Upper lobe of left lung (tissue), 6 donors: ENCODE measurements around the gene EXOC7. TPM values are rescaled to one million over a fixed set of nuclear protein-coding genes. Genes with fewer than 3 reads are reported as not detected.

Experiments
- ATAC-seq, 2 donors: fragments of 200-7000 bp; cut with Tn5 transposase; one replicate each; pipeline ENCODE4 v1.9.1; 2022; ENCODE audit warnings: mild to moderate bottlenecking in 2 of 2, moderate library complexity in 2 of 2; ENCODE audit not compliant: low FRiP score in 2 of 2
- DNase-seq, 2 donors: peaks; one replicate each; pipeline ENCODE4 v3.0.0-alpha.2; 2019 to 2020
- H3K27ac ChIP-seq, 4 donors: fragments of 200-600 bp; sonication (generic); one replicate each; pipeline ENCODE4 v1.5.1; 2016 to 2019
- H3K27me3 ChIP-seq, 4 donors: fragments of 200-600 bp; sonication (generic); one replicate each; pipeline ENCODE4 v1.5.1; 2017 to 2019
- H3K36me3 ChIP-seq, 4 donors: fragments of 200-600 bp; sonication (generic); one replicate each; pipeline ENCODE4 v1.5.1; 2016 to 2019
- H3K4me1 ChIP-seq, 4 donors: fragments of 200-600 bp; sonication (generic); one replicate each; pipeline ENCODE4 v1.5.1; 2018 to 2019
- H3K4me3 ChIP-seq, 4 donors: fragments of 200-600 bp; sonication (generic); one replicate each; pipeline ENCODE4 v1.5.1; 2017 to 2019; ENCODE audit warnings: mild to moderate bottlenecking in 2 of 4, moderate library complexity in 1 of 4
- H3K9me3 ChIP-seq, 4 donors: fragments of 200-600 bp; sonication (generic); one replicate each; pipeline ENCODE4 v1.5.1; 2018 to 2019
- CTCF ChIP-seq, 6 experiments: fragments of 450-650 bp in 4 of 6; fragments of 200-600 bp in 2 of 6; sonication (generic) in 2 of 6; IDR thresholded peaks; one replicate each; pipeline ENCODE4 v1.5.1; 2016 to 2019; ENCODE audit warnings: antibody characterized with exemption in 6 of 6
- EP300 ChIP-seq, 4 donors: sonication (generic); formaldehyde crosslinking; IDR thresholded peaks; one replicate each; pipeline ENCODE4 v1.5.1; 2017; ENCODE audit warnings: antibody characterized with exemption in 4 of 4, control low read depth in 2 of 4
- POLR2A ChIP-seq, 4 donors: fragments of 450-650 bp; IDR thresholded peaks; one replicate each; pipeline ENCODE4 v1.5.1; 2016 to 2017; ENCODE audit warnings: antibody characterized with exemption in 4 of 4, mild to moderate bottlenecking in 2 of 4
- POLR2AphosphoS5 ChIP-seq, 2 donors: sonication (generic); formaldehyde crosslinking; IDR thresholded peaks; one replicate each; pipeline ENCODE4 v1.5.1; 2017; ENCODE audit warnings: antibody characterized with exemption in 2 of 2
- WGBS, 2 donors: methylation state at CpG; one replicate each; pipeline ENCODE4 v1.1.5; 2017 to 2018; 5-methylcytosine and 5-hydroxymethylcytosine counted together
- total RNA-seq, 6 donors: library from RNA; depleted of rRNA in 4 of 6; stranded (reverse); fragments of >200 nt in 4 of 6; gene quantifications; one replicate each; pipeline versions ENCODE4 v1.1.0 to v1.2.1, GENCODE V29; 2016 to 2021
- donor health status: DM: no; HTN: no; CAD: no; lungs with moderate emphysema.
- donor health status: DM: no; HTN: yes; CAD: no; lungs with severe emphysema.

Gene EXOC7
- total RNA-seq, 6 donors from 2014 or later, result 69.4 to 233 (median 103) TPM

- H3K27me3 ChIP-seq, result no peaks in the 10 kb centered on the region
- no peak overlapping the region for H3K4me3 ChIP-seq
- no peak for ATAC-seq
- 99% methylated on average over 16 to 19 of the region's 20 CpGs for WGBS, 2 donors
- H3K4me1 ChIP-seq, result no peaks in the 10 kb centered on the region
- no peak for DNase-seq
- H3K36me3 ChIP-seq, result peaks cover 39 to 99% (median 85%) of the 10 kb centered on the region in 4 donors
- H3K27ac ChIP-seq, result no peak overlapping the region
- TF ChIP-seq CTCF (IDR thresholded peaks at IDR 0.05) (no peak), POLR2A (IDR thresholded peaks at IDR 0.05) (no peak), EP300 (IDR thresholded peaks at IDR 0.05) (no peak), POLR2AphosphoS5 (IDR thresholded peaks at IDR 0.05) (no peak)
- H3K9me3 ChIP-seq, result no peaks in the 10 kb centered on the region
These were observed 10.8 kb downstream of the EXOC7 start for GRCh38 chr17:76092526-76093413.

DNA sequence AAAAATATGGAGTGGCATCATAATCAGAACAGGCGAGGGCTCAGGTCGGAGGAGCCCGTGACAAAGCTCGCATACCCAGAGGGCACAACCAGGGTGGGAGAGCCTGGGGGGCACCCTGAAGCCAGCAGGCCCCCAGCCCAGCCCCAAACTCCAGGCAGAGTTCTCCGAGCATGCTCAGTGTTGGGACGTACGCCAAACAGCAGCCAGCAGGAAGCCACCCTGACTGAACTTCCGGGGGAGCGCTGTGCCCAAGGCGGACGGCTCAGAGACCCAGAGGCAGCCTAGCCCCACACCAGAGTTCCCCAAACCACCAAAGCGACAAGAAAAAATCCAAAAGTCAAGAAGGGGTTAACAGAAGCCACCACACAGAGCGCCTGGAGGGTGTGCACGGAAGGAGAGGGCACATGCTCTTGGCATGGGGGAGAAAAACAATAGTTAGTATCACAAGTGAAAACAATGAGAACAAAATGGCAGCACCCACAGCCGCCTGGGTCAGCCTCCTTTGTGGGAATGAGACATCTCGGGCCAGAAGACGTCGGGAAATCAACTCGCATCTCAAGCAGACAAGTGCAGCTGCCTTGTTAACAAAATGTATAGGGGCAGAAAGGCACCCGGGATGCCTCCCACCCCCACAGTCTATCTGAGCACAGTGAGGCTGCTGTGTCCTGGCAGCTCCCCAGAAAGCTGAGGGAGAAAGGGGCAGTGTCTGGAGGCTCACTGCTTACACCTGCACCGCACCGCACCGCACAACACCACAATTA lies 11.9 kb downstream of the EXOC7 start:
- no peak overlapping the region for H3K27ac ChIP-seq
- TF ChIP-seq EP300 (IDR thresholded peaks at IDR 0.05) (no peak), POLR2AphosphoS5 (IDR thresholded peaks at IDR 0.05) (no peak), POLR2A (IDR thresholded peaks at IDR 0.05) (no peak), CTCF (IDR thresholded peaks at IDR 0.05) (no peak)
- H3K4me3 ChIP-seq, result no peak overlapping the region
- no peaks in the 10 kb centered on the region for H3K27me3 ChIP-seq
- peaks cover 39 to 99% (median 85%) of the 10 kb centered on the region in 4 donors for H3K36me3 ChIP-seq
- no peaks in the 10 kb centered on the region for H3K4me1 ChIP-seq
- H3K9me3 ChIP-seq, result no peaks in the 10 kb centered on the region
- WGBS, 2 donors, result 66 to 70% methylated on average over 22 to 23 of the region's 23 CpGs
- ATAC-seq, result no peak
- no peak for DNase-seq

GRCh38 chr17:76090517-76091129 lies 13.0 kb downstream of the EXOC7 start:
- no peaks in the 10 kb centered on the region for H3K9me3 ChIP-seq
- no peak overlapping the region for H3K4me3 ChIP-seq
- H3K27ac ChIP-seq, result no peak overlapping the region
- H3K36me3 ChIP-seq, result peaks cover 39 to 99% (median 87%) of the 10 kb centered on the region in 4 donors
- no peak for DNase-seq
- no peaks in the 10 kb centered on the region for H3K27me3 ChIP-seq
- no peak for TF ChIP-seq POLR2A (IDR thresholded peaks at IDR 0.05)
- no peak for TF ChIP-seq EP300 (IDR thresholded peaks at IDR 0.05)
- no peak for TF ChIP-seq POLR2AphosphoS5 (IDR thresholded peaks at IDR 0.05)
- TF ChIP-seq CTCF (IDR thresholded peaks at IDR 0.05), result no peak
- no peaks in the 10 kb centered on the region for H3K4me1 ChIP-seq
- WGBS, 2 donors, result 84 to 91% methylated on average over 14 to 17 of the region's 17 CpGs
- ATAC-seq, result no peak

GRCh38 chr17:76089680-76090516 lies 13.7 kb downstream of the EXOC7 start:
- peaks cover 43 to 99% (median 91%) of the 10 kb centered on the region in 4 donors for H3K36me3 ChIP-seq
- TF ChIP-seq EP300 (IDR thresholded peaks at IDR 0.05) (no peak), POLR2A (IDR thresholded peaks at IDR 0.05) (no peak), CTCF (IDR thresholded peaks at IDR 0.05) (no peak), POLR2AphosphoS5 (IDR thresholded peaks at IDR 0.05) (no peak)
- H3K9me3 ChIP-seq, result no peaks in the 10 kb centered on the region
- no peak overlapping the region for H3K27ac ChIP-seq
- H3K4me1 ChIP-seq, result no peaks in the 10 kb centered on the region
- ATAC-seq (no peak), DNase-seq (no peak)
- no peaks in the 10 kb centered on the region for H3K27me3 ChIP-seq
- 90 to 91% methylated on average over 14 to 32 of the region's 32 CpGs for WGBS, 2 donors
- no peak overlapping the region for H3K4me3 ChIP-seq
